ENCODE data around the gene KRTAP10-4.
A peak's percentile ranks its signal among the peaks of the same experiment; 100 is the strongest.

Gene KRTAP10-4

DNA sequence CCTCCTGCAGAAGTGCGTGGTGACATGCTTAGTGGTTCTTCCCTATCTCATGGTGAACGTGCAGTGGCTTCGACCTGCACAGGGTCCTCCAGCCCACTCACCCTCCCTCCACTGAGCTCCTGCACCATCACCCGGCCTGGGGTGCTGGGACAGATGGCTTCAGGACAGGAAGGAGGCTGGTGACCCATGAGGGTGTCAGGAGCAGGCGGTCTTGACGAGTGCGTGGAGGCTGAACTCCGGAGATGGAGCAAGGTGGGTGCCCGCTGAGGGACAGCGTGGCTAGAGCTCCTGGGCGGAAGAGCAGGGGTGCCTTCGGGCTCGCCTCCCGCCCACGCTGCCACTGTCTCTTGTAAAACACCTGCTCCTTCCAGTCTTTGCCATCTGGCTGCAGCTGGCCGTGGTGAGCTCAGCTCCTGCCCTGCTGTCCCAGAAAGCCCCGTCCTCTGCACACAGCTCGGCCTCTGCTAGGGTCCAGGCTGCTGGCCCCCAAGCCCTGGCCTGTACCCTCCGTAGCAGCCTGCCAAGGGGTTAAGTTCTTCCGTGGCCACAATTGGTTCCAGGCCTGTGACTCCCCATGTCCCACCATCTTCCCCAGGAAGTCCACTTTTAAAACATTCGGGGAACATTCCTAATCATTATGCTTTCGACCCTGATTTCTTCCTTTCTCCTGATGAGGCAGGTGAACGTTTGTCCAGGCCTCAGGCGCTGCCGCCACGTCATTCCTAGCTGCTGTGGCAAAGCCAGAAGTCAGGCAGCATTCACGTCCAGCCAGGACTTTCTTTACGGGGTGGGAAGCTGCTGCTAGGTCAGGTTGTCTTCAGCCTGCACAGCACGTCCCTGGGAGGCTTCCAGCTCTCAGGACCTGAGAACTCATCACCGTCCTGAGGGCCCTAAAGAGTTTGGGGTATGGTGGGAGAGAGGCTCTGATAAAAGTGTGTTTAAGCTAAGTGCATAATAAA, 41.6 kb upstream of the KRTAP10-4 start:
- H2BK12ac ChIP-seq (ENCODE audit: low read length in 2 of 2) = no peak overlapping the region
- 86% methylated on average over 29 of the region's 30 CpGs for WGBS
- no peak overlapping the region for H2BK5ac ChIP-seq (ENCODE audit: low read depth, low read length, poor library complexity, severe bottlenecking)

DNA sequence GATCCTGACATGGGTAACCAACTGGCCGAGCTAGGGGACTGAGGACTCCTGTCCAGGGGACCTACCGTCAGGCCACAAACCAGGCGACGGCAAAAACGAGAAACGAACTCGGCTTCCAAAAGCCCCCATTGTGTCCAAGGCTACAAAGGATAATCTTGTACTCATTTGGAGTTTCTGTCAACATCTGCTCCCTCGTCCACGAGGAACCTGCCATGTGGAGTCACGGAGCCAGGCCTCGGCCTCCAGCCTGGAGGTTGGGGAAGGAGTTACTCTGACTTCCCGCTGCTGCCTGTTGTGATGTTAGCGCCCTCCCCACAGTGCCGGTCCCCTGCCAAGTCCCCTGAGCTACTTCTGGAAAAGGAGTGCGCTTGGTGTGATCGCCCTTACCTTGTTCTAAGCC, 40.8 kb upstream of the KRTAP10-4 start:
- no peak overlapping the region for H2AFZ ChIP-seq (ENCODE audit: low read depth, low read length)
- no peaks in the 10 kb centered on the region for H3K79me1 ChIP-seq (replicated peaks; ENCODE audit: low read length, poor library complexity, severe bottlenecking)
- no peak overlapping the region for H3K18ac ChIP-seq (ENCODE audit: low read depth in 1 of 2, low read length in 2 of 2)
- peaks cover 0 to 8% of the 10 kb centered on the region in 2 experiments for H3K27me3 ChIP-seq (ENCODE audit: control insufficient read depth in 1 of 2, insufficient read depth in 1 of 2, low read length in 2 of 2)
- H2AK5ac ChIP-seq (ENCODE audit: low read length, severe bottlenecking) = no peak overlapping the region
- no peak overlapping the region for H3K9ac ChIP-seq (ENCODE audit: low read length)
- H3K36me3 ChIP-seq (ENCODE audit: control insufficient read depth in 1 of 2, insufficient read depth in 2 of 2, low read depth in 1 of 2, low read length in 2 of 2) = no peaks in the 10 kb centered on the region
- no peaks in the 10 kb centered on the region for H3K4me1 ChIP-seq (ENCODE audit: control insufficient read depth, insufficient read depth, low read depth, low read length)
- H3K4me2 ChIP-seq (ENCODE audit: low read length, poor library complexity, severe bottlenecking) = no peak overlapping the region
- no peak overlapping the region for H4K8ac ChIP-seq (ENCODE audit: low read length)
- no peak overlapping the region for H2BK120ac ChIP-seq (ENCODE audit: low read depth, low read length)
- no peak overlapping the region for H3K4ac ChIP-seq (ENCODE audit: low read depth in 1 of 2, low read length in 2 of 2)
- no peak overlapping the region for H2BK5ac ChIP-seq (ENCODE audit: low read depth, low read length, poor library complexity, severe bottlenecking)
- no peak overlapping the region for H3K14ac ChIP-seq (ENCODE audit: low read length in 2 of 2)
- H2BK12ac ChIP-seq (ENCODE audit: low read length in 2 of 2) = no peak overlapping the region
- no peaks in the 10 kb centered on the region for H3K9me3 ChIP-seq (ENCODE audit: control insufficient read depth, low read length)
- no peak for DNase-seq
- H3K4me3 ChIP-seq (ENCODE audit: insufficient read depth in 1 of 2, low read depth in 1 of 2, low read length in 2 of 2) = no peak overlapping the region
- H3K23ac ChIP-seq (ENCODE audit: low read length in 2 of 2) = no peak overlapping the region
- no peak overlapping the region for H3K27ac ChIP-seq (ENCODE audit: low read length, poor library complexity, severe bottlenecking)
- H4K91ac ChIP-seq (ENCODE audit: low read length) = no peak overlapping the region
- 87% methylated on average over 16 of the region's 16 CpGs for WGBS
- H2BK15ac ChIP-seq (ENCODE audit: low read depth, poor library complexity, severe bottlenecking) = no peak overlapping the region

More for the DNA sequence above, 41.6 kb upstream of the KRTAP10-4 start:
- Histone ChIP-seq H3K9me3 (ENCODE audit: control insufficient read depth, low read length) (no peaks in the 10 kb centered on the region), H4K91ac (ENCODE audit: low read length) (no peak overlapping the region), H3K14ac (ENCODE audit: low read length in 2 of 2) (no peak overlapping the region), H4K8ac (ENCODE audit: low read length) (no peak overlapping the region), H3K4me2 (ENCODE audit: low read length, poor library complexity, severe bottlenecking) (no peak overlapping the region), H3K36me3 (ENCODE audit: control insufficient read depth in 1 of 2, insufficient read depth in 2 of 2, low read depth in 1 of 2, low read length in 2 of 2) (no peaks in the 10 kb centered on the region), H3K4me1 (ENCODE audit: control insufficient read depth, insufficient read depth, low read depth, low read length) (no peaks in the 10 kb centered on the region), H3K27me3 (ENCODE audit: control insufficient read depth in 1 of 2, insufficient read depth in 1 of 2, low read length in 2 of 2) (peaks cover 0 to 8% of the 10 kb centered on the region in 2 experiments), H3K9ac (ENCODE audit: low read length) (no peak overlapping the region), H2BK120ac (ENCODE audit: low read depth, low read length) (no peak overlapping the region), H3K27ac (ENCODE audit: low read length, poor library complexity, severe bottlenecking) (no peak overlapping the region), H3K18ac (ENCODE audit: low read depth in 1 of 2, low read length in 2 of 2) (no peak overlapping the region), H3K4ac (ENCODE audit: low read depth in 1 of 2, low read length in 2 of 2) (no peak overlapping the region), H2AK5ac (ENCODE audit: low read length, severe bottlenecking) (no peak overlapping the region), H3K4me3 (ENCODE audit: insufficient read depth in 1 of 2, low read depth in 1 of 2, low read length in 2 of 2) (no peak overlapping the region), H2AFZ (ENCODE audit: low read depth, low read length) (no peak overlapping the region), H3K23ac (ENCODE audit: low read length in 2 of 2) (no peak overlapping the region), H2BK15ac (ENCODE audit: low read depth, poor library complexity, severe bottlenecking) (no peak overlapping the region), H3K79me1 (replicated peaks; ENCODE audit: low read length, poor library complexity, severe bottlenecking) (no peaks in the 10 kb centered on the region)
- DNase-seq = no peak

DNA sequence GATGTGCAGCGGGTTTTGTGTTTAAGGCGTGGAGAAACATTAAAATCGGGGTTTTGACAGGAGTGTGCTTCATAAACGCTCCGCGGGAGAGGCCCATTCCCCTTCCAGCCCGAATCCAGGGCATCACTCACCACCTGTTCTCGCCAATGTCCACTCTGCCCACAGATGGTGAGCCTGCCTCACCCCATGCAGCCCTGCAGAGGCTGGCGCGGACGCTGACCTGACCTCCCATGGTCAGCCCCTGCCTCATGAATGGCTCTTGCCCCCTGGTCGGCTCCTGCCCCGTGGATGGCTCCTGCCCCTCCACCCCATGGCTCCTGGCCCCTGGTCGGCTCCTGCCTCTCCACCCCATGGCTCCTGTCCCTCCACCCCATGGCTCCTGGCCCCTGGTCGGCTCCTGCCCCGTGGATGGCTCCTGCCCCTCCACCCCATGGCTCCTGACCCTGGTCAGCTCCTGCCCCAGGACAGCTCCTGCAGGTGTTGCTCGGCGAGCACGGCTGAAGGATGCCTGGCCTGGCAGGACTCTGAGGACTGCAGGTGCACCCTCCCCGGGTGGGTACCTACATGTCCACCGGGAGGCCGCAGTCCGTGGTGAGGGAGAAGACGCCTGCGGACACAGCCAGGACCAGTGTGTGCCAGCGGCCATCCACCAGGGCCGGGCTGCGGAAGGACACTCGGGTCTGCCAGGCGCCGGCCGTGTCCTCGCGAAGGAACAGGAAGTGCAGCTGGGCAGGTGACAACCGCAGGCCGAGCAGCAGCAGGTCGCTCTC, 40.2 kb upstream of the KRTAP10-4 start:
- no peak overlapping the region for H2AFZ ChIP-seq (ENCODE audit: low read depth, low read length)
- no peak overlapping the region for H2BK12ac ChIP-seq (ENCODE audit: low read length in 2 of 2)
- H2BK5ac ChIP-seq (ENCODE audit: low read depth, low read length, poor library complexity, severe bottlenecking) = no peak overlapping the region
- no peak overlapping the region for H3K9ac ChIP-seq (ENCODE audit: low read length)
- 88% methylated on average over 37 of the region's 37 CpGs for WGBS
- no peak for DNase-seq
- no peaks in the 10 kb centered on the region for H3K79me1 ChIP-seq (replicated peaks; ENCODE audit: low read length, poor library complexity, severe bottlenecking)
- H3K4me2 ChIP-seq (ENCODE audit: low read length, poor library complexity, severe bottlenecking) = no peak overlapping the region
- H3K27me3 ChIP-seq (ENCODE audit: control insufficient read depth in 1 of 2, insufficient read depth in 1 of 2, low read length in 2 of 2) = peaks cover 0 to 8% of the 10 kb centered on the region in 2 experiments
- H2AK5ac ChIP-seq (ENCODE audit: low read length, severe bottlenecking) = no peak overlapping the region
- H3K18ac ChIP-seq (ENCODE audit: low read depth in 1 of 2, low read length in 2 of 2) = no peak overlapping the region
- H3K14ac ChIP-seq (ENCODE audit: low read length in 2 of 2) = no peak overlapping the region
- no peak overlapping the region for H3K23ac ChIP-seq (ENCODE audit: low read length in 2 of 2)
- no peak overlapping the region for H2BK120ac ChIP-seq (ENCODE audit: low read depth, low read length)
- H2BK15ac ChIP-seq (ENCODE audit: low read depth, poor library complexity, severe bottlenecking) = no peak overlapping the region
- no peaks in the 10 kb centered on the region for H3K9me3 ChIP-seq (ENCODE audit: control insufficient read depth, low read length)
- H3K27ac ChIP-seq (ENCODE audit: low read length, poor library complexity, severe bottlenecking) = no peak overlapping the region
- H3K4ac ChIP-seq (ENCODE audit: low read depth in 1 of 2, low read length in 2 of 2) = no peak overlapping the region
- peak overlapping the region; percentile 40 for H4K91ac ChIP-seq (ENCODE audit: low read length)
- H3K36me3 ChIP-seq (ENCODE audit: control insufficient read depth in 1 of 2, insufficient read depth in 2 of 2, low read depth in 1 of 2, low read length in 2 of 2) = no peaks in the 10 kb centered on the region
- no peak overlapping the region for H4K8ac ChIP-seq (ENCODE audit: low read length)
- no peaks in the 10 kb centered on the region for H3K4me1 ChIP-seq (ENCODE audit: control insufficient read depth, insufficient read depth, low read depth, low read length)
- no peak overlapping the region for H3K4me3 ChIP-seq (ENCODE audit: insufficient read depth in 1 of 2, low read depth in 1 of 2, low read length in 2 of 2)

Data from mesenchymal stem cell (in vitro differentiated cells and primary cell).